Tibial nerve (tissue), 4 donors: ENCODE data around the gene ANGPTL2. TPM values are rescaled to one million over a fixed set of nuclear protein-coding genes. Genes with fewer than 3 reads are reported as not detected.

Experiments
- DNase-seq, 2 donors: peaks; one replicate each; pipeline ENCODE4 v3.0.0-alpha.2; 2019; ENCODE audit warnings: low spot score in 2 of 2
- H3K27ac ChIP-seq, 4 donors: fragments of 200-600 bp; sonication (generic) in 3 of 4; one replicate each; pipeline ENCODE4 v1.5.1; 2017 to 2019; ENCODE audit warnings: mild to moderate bottlenecking in 1 of 4
- H3K27me3 ChIP-seq, 2 donors: fragments of 200-600 bp; sonication (generic) in 1 of 2; one replicate each; pipeline versions ENCODE4 v1.5.1 to v1.6.0; 2017 to 2019
- H3K36me3 ChIP-seq, 3 donors: fragments of 200-600 bp; sonication (generic); one replicate each; pipeline ENCODE4 v1.5.1; 2018 to 2019
- H3K4me1 ChIP-seq, 4 donors: fragments of 200-600 bp; sonication (generic) in 3 of 4; one replicate each; pipeline ENCODE4 v1.5.1; 2017 to 2019
- H3K4me3 ChIP-seq, 4 donors: fragments of 200-600 bp; sonication (generic) in 3 of 4; one replicate each; pipeline ENCODE4 v1.5.1; 2017 to 2019; ENCODE audit warnings: mild to moderate bottlenecking in 1 of 4, moderate library complexity in 1 of 4
- H3K9me3 ChIP-seq, 4 donors: fragments of 200-600 bp; sonication (generic) in 3 of 4; one replicate each; pipeline ENCODE4 v1.5.1; 2017 to 2019
- EP300 ChIP-seq, 2 donors: sonication (generic); formaldehyde crosslinking; IDR thresholded peaks; one replicate each; pipeline ENCODE4 v1.6.1; 2017; ENCODE audit warnings: antibody characterized with exemption in 2 of 2, mild to moderate bottlenecking in 1 of 2
- POLR2A ChIP-seq, 2 donors: fragments of 450-650 bp; IDR thresholded peaks; one replicate each; pipeline ENCODE4 v1.6.1; 2017; ENCODE audit warnings: antibody characterized with exemption in 2 of 2, mild to moderate bottlenecking in 2 of 2, moderate library complexity in 2 of 2
- whole genome bisulfite sequencing, 2 donors: methylation state at CpG; one replicate each; pipeline ENCODE4 v1.1.5; 2018; 5-methylcytosine and 5-hydroxymethylcytosine counted together
- total RNA-seq, 4 donors: library from RNA; depleted of rRNA; stranded (reverse); fragments of >200 nt; gene quantifications; one replicate each; pipeline ENCODE4 v1.1.0, GENCODE V29; 2016
- TF ChIP-seq, protein P1 (sequence below), 5 experiments: fragments of 200-600 bp in 3 of 5; fragments of 450-650 bp in 2 of 5; sonication (generic) in 3 of 5; IDR thresholded peaks; one replicate each; pipeline ENCODE4 v1.5.1; 2016 to 2019; ENCODE audit warnings: antibody characterized with exemption in 5 of 5, mild to moderate bottlenecking in 3 of 5, moderate library complexity in 2 of 5

Gene ANGPTL2
- total RNA-seq, 4 donors from 2014 or later, result 34.5 to 64.1 (median 47.1) TPM

DNA sequence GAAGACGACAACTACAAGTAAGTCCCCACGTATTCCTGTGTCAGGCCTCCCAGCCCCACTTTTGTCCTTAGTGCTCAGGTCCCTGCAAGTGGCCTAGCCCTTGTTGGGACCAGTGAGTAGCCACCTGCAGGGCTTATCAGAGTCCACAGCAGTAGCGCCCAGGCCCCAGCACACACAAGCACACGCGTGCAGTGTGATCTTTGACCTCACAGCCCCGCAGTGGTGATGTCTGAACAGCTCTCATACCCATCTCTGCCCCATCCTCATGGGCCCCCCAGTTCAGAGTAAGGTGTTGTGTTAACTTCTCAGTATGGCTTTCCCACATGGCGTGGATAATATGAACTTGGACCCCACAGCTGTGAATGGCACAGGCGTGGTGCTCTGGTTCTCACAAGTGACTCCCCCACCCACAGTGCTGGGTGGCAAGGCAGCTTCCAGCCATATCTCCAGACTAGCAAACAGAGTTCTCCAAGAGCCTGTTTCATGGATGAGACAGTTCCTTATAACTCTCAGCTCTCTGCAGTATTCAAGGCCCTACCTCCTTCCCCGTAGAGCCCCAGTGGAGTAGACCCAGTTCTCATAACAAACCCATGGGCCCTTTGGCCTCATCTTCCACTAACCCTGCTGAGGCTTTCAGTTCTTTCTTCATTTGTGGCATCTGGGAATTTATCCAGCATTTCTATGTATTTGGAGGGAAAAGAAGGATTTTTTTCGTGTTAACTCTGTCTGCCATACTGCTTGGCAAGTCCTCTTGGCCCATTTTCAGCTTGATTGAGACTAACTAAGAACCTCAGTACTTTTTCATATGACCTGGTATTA is 46.5 kb upstream of the ANGPTL2 start:
- Histone ChIP-seq H3K4me1 (no peaks in the 10 kb centered on the region), H3K9me3 (no peaks in the 10 kb centered on the region), H3K27me3 (no peaks in the 10 kb centered on the region), H3K27ac (peak overlapping the region in 1 of 4 donors; percentile 24), H3K36me3 (peaks cover 0 to 4% (median 0%) of the 10 kb centered on the region in 3 donors), H3K4me3 (no peak overlapping the region)
- 83 to 89% methylated on average over 10 of the region's 10 CpGs for WGBS, 2 donors
- no peak for TF ChIP-seq EP300 (IDR thresholded peaks at IDR 0.05)
- TF ChIP-seq, protein P1, sequence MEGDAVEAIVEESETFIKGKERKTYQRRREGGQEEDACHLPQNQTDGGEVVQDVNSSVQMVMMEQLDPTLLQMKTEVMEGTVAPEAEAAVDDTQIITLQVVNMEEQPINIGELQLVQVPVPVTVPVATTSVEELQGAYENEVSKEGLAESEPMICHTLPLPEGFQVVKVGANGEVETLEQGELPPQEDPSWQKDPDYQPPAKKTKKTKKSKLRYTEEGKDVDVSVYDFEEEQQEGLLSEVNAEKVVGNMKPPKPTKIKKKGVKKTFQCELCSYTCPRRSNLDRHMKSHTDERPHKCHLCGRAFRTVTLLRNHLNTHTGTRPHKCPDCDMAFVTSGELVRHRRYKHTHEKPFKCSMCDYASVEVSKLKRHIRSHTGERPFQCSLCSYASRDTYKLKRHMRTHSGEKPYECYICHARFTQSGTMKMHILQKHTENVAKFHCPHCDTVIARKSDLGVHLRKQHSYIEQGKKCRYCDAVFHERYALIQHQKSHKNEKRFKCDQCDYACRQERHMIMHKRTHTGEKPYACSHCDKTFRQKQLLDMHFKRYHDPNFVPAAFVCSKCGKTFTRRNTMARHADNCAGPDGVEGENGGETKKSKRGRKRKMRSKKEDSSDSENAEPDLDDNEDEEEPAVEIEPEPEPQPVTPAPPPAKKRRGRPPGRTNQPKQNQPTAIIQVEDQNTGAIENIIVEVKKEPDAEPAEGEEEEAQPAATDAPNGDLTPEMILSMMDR (IDR thresholded peaks at IDR 0.05), result no peak
- TF ChIP-seq POLR2A (IDR thresholded peaks at IDR 0.05), result no peak
- DNase-seq, result no peak

DNA sequence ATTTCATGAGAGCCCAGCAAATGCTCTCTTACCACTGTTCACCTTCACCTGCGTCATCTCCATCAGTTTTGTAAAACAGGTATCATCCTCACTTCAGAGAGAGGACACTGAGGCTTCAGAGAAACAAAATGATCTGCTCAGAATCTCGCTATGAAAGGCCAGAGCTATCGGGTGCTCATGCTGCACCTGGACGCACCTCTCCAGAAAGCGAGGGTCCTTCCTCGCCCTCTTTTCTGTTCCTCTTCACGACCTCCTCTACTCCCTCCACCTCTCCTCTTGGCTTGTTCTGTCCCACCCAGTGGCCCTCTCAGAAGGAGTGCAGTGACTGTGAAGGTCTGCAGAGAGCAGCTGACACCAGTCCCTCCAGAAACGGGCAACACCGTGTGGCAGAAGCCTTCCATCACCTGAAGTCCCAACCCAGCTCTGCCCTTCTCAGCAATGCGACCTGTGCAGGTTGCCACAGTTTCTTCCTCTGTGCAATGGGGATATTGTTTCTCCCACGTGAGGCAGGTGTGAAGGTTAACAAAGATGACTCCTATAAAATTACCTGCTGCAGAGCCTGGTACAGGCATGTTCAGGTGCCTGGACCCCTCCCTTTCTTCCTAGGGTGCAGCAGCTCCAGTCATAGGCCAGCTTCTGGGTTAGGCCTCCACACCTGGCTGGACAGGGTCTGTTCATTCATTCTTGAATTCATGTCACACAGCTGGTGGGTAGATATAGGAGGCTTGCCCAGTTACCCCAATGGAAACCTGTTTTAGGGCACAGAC is 45.3 kb upstream of the ANGPTL2 start:
- no peaks in the 10 kb centered on the region for H3K4me1 ChIP-seq
- WGBS, 2 donors, result 93 to 96% methylated on average over 11 of the region's 11 CpGs
- H3K27me3 ChIP-seq, result no peaks in the 10 kb centered on the region
- no peaks in the 10 kb centered on the region for H3K9me3 ChIP-seq
- H3K4me3 ChIP-seq, result no peak overlapping the region
- no peak overlapping the region for H3K27ac ChIP-seq
- TF ChIP-seq POLR2A (IDR thresholded peaks at IDR 0.05), result no peak
- TF ChIP-seq, protein P1 (IDR thresholded peaks at IDR 0.05), result no peak
- TF ChIP-seq EP300 (IDR thresholded peaks at IDR 0.05), result no peak
- DNase-seq, result no peak
- H3K36me3 ChIP-seq, result peaks cover 0 to 4% (median 0%) of the 10 kb centered on the region in 3 donors

DNA sequence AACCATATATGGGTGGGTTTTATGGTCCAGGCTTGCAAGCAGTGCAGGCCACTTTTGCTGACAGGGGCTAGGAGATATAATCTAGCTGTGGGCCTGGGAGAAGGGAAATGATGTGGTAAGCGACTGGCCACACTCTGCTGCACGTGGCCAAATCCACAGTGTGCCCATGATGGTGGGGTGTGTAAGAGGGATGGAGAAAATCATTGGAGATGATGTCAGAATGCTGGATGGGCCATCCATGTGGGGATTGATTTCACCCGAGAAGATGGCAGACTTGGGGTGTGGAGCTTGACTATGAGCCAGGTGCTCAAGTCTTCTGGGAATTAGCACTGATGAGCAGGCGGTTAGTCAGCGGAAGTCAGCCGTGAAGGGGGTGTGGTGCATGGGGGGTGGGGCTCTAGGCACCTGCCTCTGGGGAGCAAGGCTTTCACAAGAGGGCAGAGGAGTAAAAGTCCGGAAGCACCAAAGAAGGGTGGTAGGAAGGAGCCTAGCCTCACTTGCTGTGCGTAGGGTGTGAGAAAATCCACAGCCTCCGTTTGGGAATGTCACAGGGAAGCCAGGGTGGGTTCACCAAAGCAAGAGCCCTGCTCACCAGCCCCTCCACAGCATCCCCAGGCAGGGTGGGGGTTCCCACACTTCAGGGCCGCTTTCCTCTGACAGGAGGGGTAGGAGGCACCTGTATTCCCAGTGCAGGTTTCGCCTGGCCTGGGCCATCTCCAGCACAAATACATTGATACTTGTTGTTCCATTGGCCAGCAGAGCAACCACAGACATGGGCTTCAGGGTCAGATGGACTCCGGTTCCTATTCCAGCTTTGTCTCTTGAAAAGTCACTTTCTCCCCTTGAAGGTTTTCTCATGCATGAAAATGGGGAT is 44.5 kb upstream of the ANGPTL2 start:
- H3K27ac ChIP-seq, result no peak overlapping the region
- 91 to 93% methylated on average over 12 of the region's 12 CpGs for WGBS, 2 donors
- H3K4me3 ChIP-seq, result no peak overlapping the region
- H3K27me3 ChIP-seq, result no peaks in the 10 kb centered on the region
- H3K9me3 ChIP-seq, result no peaks in the 10 kb centered on the region
- H3K36me3 ChIP-seq, result peaks cover 0 to 4% (median 0%) of the 10 kb centered on the region in 3 donors
- H3K4me1 ChIP-seq, result no peaks in the 10 kb centered on the region
- TF ChIP-seq, protein P1 (IDR thresholded peaks at IDR 0.05), result no peak
- TF ChIP-seq POLR2A (IDR thresholded peaks at IDR 0.05) (no peak), EP300 (IDR thresholded peaks at IDR 0.05) (no peak)
- DNase-seq, result no peak

DNA sequence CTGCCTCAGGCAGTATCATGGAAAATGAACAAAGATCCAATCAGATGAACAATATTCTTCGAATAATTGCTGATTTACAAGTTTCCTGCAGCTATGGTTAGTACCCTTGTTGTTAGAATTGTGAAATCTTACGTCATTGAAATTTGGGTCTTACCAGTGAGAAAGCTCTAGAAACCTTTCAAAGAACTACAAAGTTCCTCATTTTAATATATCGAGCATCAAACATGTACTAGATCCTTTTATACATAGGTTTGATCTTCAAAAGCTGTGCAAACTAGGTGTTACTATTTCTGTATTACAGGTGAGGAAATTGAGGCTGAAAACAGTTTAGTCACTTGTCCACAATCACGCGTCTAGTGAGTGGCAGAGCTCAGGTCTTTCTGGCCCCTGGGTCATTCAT is 43.7 kb upstream of the ANGPTL2 start:
- H3K4me1 ChIP-seq, result no peaks in the 10 kb centered on the region
- H3K36me3 ChIP-seq, result peaks cover 0 to 4% (median 0%) of the 10 kb centered on the region in 3 donors
- H3K27ac ChIP-seq, result no peak overlapping the region
- WGBS, 2 donors, result 80 to 86% methylated on average over 5 of the region's 5 CpGs
- TF ChIP-seq POLR2A (IDR thresholded peaks at IDR 0.05) (no peak), EP300 (IDR thresholded peaks at IDR 0.05) (no peak)
- TF ChIP-seq, protein P1 (IDR thresholded peaks at IDR 0.05), result no peak
- no peak overlapping the region for H3K4me3 ChIP-seq
- H3K9me3 ChIP-seq, result no peaks in the 10 kb centered on the region
- DNase-seq, result no peak
- no peaks in the 10 kb centered on the region for H3K27me3 ChIP-seq
